Measurements from ENCODE around the gene SOS2. TPM values are rescaled to one million over a fixed set of nuclear protein-coding genes. Genes with fewer than 3 reads are reported as not detected.
A peak's percentile ranks its signal among the peaks of the same experiment; 100 is the strongest.

Gene SOS2
- total RNA-seq, 2 experiments from 2014 or later = 19.7 to 21.1 TPM

GRCh38 chr14:50139192-50139591 is 92.2 kb downstream of the SOS2 start:
- ChIA-PET CTCF (interaction anchor here (0.5 to 1.3 kb wide), 5 partner anchors 8 to 462 kb away, joined by 3 to 9 read pairs (median 3); no protein-coding TSS in a partner anchor), POLR2A (no interaction called here)
- H3K27ac Mint-ChIP-seq = no peak overlapping the region
- no peaks in the 10 kb centered on the region for H3K27me3 Mint-ChIP-seq
- H3K4me3 Mint-ChIP-seq = no peak overlapping the region
- DNase-seq = no peak
- no peaks in the 10 kb centered on the region for H3K36me3 Mint-ChIP-seq (ENCODE audit: low read depth)
- no peaks in the 10 kb centered on the region for H3K4me1 Mint-ChIP-seq
- H3K9me3 Mint-ChIP-seq = no peaks in the 10 kb centered on the region

GRCh38 chr14:50127802-50128201 is 103.6 kb downstream of the SOS2 start:
- Mint-ChIP-seq H3K27me3 (no peaks in the 10 kb centered on the region), H3K9me3 (peaks cover 6% of the 10 kb centered on the region), H3K4me3 (no peak overlapping the region), H3K27ac (no peak overlapping the region), H3K4me1 (peaks cover 5% of the 10 kb centered on the region), H3K36me3 (ENCODE audit: low read depth) (peaks cover 31% of the 10 kb centered on the region)
- no peak for DNase-seq
- ChIA-PET POLR2A (no interaction called here), CTCF (interaction anchor here (0.7 to 1.8 kb wide), 3 partner anchors 11 to 265 kb away, joined by 3 to 5 read pairs (median 4); partner anchors contain the start of gene VCPKMT)

- ChIA-PET CTCF (no interaction called here), POLR2A (no interaction called here)
- Mint-ChIP-seq H3K4me1 (peaks cover 2% of the 10 kb centered on the region), H3K27ac (no peak overlapping the region), H3K9me3 (no peaks in the 10 kb centered on the region), H3K4me3 (no peak overlapping the region), H3K36me3 (ENCODE audit: low read depth) (peaks cover 19% of the 10 kb centered on the region), H3K27me3 (no peaks in the 10 kb centered on the region)
- DNase-seq = no peak
These were observed 108.3 kb downstream of the SOS2 start for GRCh38 chr14:50123062-50123461.

- ChIA-PET CTCF (interaction anchor here (0.8 to 1.8 kb wide), 3 partner anchors 164 to 260 kb away, joined by 3 to 6 read pairs (median 3); no protein-coding TSS in a partner anchor), POLR2A (no interaction called here)
- Mint-ChIP-seq H3K4me3 (no peak overlapping the region), H3K4me1 (peaks cover 2% of the 10 kb centered on the region), H3K9me3 (no peaks in the 10 kb centered on the region), H3K27ac (no peak overlapping the region), H3K27me3 (no peaks in the 10 kb centered on the region), H3K36me3 (ENCODE audit: low read depth) (peaks cover 16% of the 10 kb centered on the region)
- DNase-seq = no peak
These were observed 109.1 kb downstream of the SOS2 start for GRCh38 chr14:50122291-50122690.

- no peak for DNase-seq
- peaks cover 16% of the 10 kb centered on the region for H3K36me3 Mint-ChIP-seq (ENCODE audit: low read depth)
- no peaks in the 10 kb centered on the region for H3K27me3 Mint-ChIP-seq
- H3K9me3 Mint-ChIP-seq = no peaks in the 10 kb centered on the region
- ChIA-PET CTCF (interaction anchor here (0.8 to 2.4 kb wide), 5 partner anchors 163 to 488 kb away, joined by 3 to 8 read pairs (median 4); partner anchors contain the start of gene NEMF), POLR2A (no interaction called here)
- H3K4me1 Mint-ChIP-seq = peaks cover 8% of the 10 kb centered on the region
- H3K27ac Mint-ChIP-seq = no peak overlapping the region
- no peak overlapping the region for H3K4me3 Mint-ChIP-seq
These were observed 109.9 kb downstream of the SOS2 start for GRCh38 chr14:50121486-50121885.

GRCh38 chr14:50117456-50117855 is 113.9 kb downstream of the SOS2 start:
- Mint-ChIP-seq H3K4me3 (no peak overlapping the region), H3K36me3 (ENCODE audit: low read depth) (peaks cover 25% of the 10 kb centered on the region), H3K4me1 (peaks cover 25% of the 10 kb centered on the region), H3K27me3 (no peaks in the 10 kb centered on the region), H3K9me3 (no peaks in the 10 kb centered on the region), H3K27ac (peak overlapping the region; percentile 31)
- CTCF ChIA-PET = interaction anchor here (0.6 to 2.1 kb wide), 3 partner anchors 10 to 256 kb away, joined by 5 to 18 read pairs (median 5); no protein-coding TSS in a partner anchor
- POLR2A ChIA-PET = interaction anchor here (0.6 kb wide), 1 partner anchor 229 kb away, joined by 4 read pairs; no protein-coding TSS in a partner anchor
- no peak for DNase-seq

GRCh38 chr14:50116966-50117365 is 114.4 kb downstream of the SOS2 start:
- ChIA-PET POLR2A (no interaction called here), CTCF (interaction anchor here (0.6 to 2.1 kb wide), 8 partner anchors 10 to 265 kb away, joined by 3 to 18 read pairs (median 5); partner anchors contain the start of gene NEMF)
- H3K4me1 Mint-ChIP-seq = peaks cover 28% of the 10 kb centered on the region
- peaks cover 29% of the 10 kb centered on the region for H3K36me3 Mint-ChIP-seq (ENCODE audit: low read depth)
- no peaks in the 10 kb centered on the region for H3K9me3 Mint-ChIP-seq
- no peaks in the 10 kb centered on the region for H3K27me3 Mint-ChIP-seq
- H3K4me3 Mint-ChIP-seq = peak overlapping the region; percentile 95
- H3K27ac Mint-ChIP-seq = peak overlapping the region; percentile 98
- DNase-seq = no peak

GRCh38 chr14:50116181-50116956 is 115.0 kb downstream of the SOS2 start, which contains the start of gene VCPKMT:
TSS of gene VCPKMT (minus strand) at chr14:50116572. CDS start at chr14:50116552, 20 bp downstream.
- Mint-ChIP-seq H3K27ac (peak within 1 kb of the TSS; percentile 98), H3K27me3 (no peaks in the 10 kb centered on the region), H3K36me3 (ENCODE audit: low read depth) (peaks cover 35% of the 10 kb centered on the region), H3K4me3 (peak within 1 kb of the TSS; percentile 95), H3K4me1 (peaks cover 28% of the 10 kb centered on the region), H3K9me3 (no peaks in the 10 kb centered on the region)
- CTCF ChIA-PET = interaction anchor here (0.6 to 2.1 kb wide), 8 partner anchors 9 to 264 kb away, joined by 3 to 18 read pairs (median 4); partner anchors contain the start of gene NEMF
- peak; percentile 96 for DNase-seq
- POLR2A ChIA-PET = interaction anchor here (0.9 kb wide), 1 partner anchor 262 kb away, joined by 3 read pairs; no protein-coding TSS in a partner anchor

GRCh38 chr14:50113381-50114035 is 117.9 kb downstream of the SOS2 start:
- no peaks in the 10 kb centered on the region for H3K27me3 Mint-ChIP-seq
- H3K9me3 Mint-ChIP-seq = no peaks in the 10 kb centered on the region
- ChIA-PET CTCF (interaction anchor here (0.9 to 2.4 kb wide), 5 partner anchors 17 to 260 kb away, joined by 3 to 17 read pairs (median 4); no protein-coding TSS in a partner anchor), POLR2A (interaction anchor here (1.1 kb wide), 1 partner anchor 262 kb away, joined by 6 read pairs; no protein-coding TSS in a partner anchor)
- peaks cover 48% of the 10 kb centered on the region for H3K36me3 Mint-ChIP-seq (ENCODE audit: low read depth)
- no peak overlapping the region for H3K27ac Mint-ChIP-seq
- H3K4me3 Mint-ChIP-seq = no peak overlapping the region
- DNase-seq = no peak
- peaks cover 35% of the 10 kb centered on the region for H3K4me1 Mint-ChIP-seq

- H3K36me3 Mint-ChIP-seq (ENCODE audit: low read depth) = peaks cover 40% of the 10 kb centered on the region
- POLR2A ChIA-PET = interaction anchor here (0.6 kb wide), 1 partner anchor 107 kb away, joined by 3 read pairs; no protein-coding TSS in a partner anchor
- no peaks in the 10 kb centered on the region for H3K9me3 Mint-ChIP-seq
- H3K4me1 Mint-ChIP-seq = peaks cover 22% of the 10 kb centered on the region
- CTCF ChIA-PET = no interaction called here
- H3K27me3 Mint-ChIP-seq = no peaks in the 10 kb centered on the region
- no peak for DNase-seq
- H3K27ac Mint-ChIP-seq = no peak overlapping the region
- no peak overlapping the region for H3K4me3 Mint-ChIP-seq
These were observed 120.9 kb downstream of the SOS2 start for GRCh38 chr14:50110323-50111037.

- POLR2A ChIA-PET = no interaction called here
- Mint-ChIP-seq H3K4me3 (no peak overlapping the region), H3K4me1 (peaks cover 22% of the 10 kb centered on the region), H3K36me3 (ENCODE audit: low read depth) (peaks cover 37% of the 10 kb centered on the region), H3K27ac (no peak overlapping the region), H3K9me3 (no peaks in the 10 kb centered on the region), H3K27me3 (no peaks in the 10 kb centered on the region)
- CTCF ChIA-PET = interaction anchor here (0.6 to 11.1 kb wide), 2 partner anchors 230 to 245 kb away, joined by 3 to 130 read pairs; no protein-coding TSS in a partner anchor
- DNase-seq = no peak
These were observed 122.0 kb downstream of the SOS2 start for GRCh38 chr14:50109342-50109741.

GRCh38 chr14:50107850-50108249 is 123.5 kb downstream of the SOS2 start:
- H3K27ac Mint-ChIP-seq = no peak overlapping the region
- ChIA-PET POLR2A (interaction anchor here (0.6 kb wide), 1 partner anchor 245 kb away, joined by 3 read pairs; no protein-coding TSS in a partner anchor), CTCF (interaction anchor here (0.6 to 11.1 kb wide), 4 partner anchors 9 to 253 kb away, joined by 3 to 130 read pairs (median 4); partner anchors contain the start of gene VCPKMT)
- no peaks in the 10 kb centered on the region for H3K9me3 Mint-ChIP-seq
- peaks cover 32% of the 10 kb centered on the region for H3K4me1 Mint-ChIP-seq
- H3K4me3 Mint-ChIP-seq = no peak overlapping the region
- H3K27me3 Mint-ChIP-seq = no peaks in the 10 kb centered on the region
- no peak for DNase-seq
- H3K36me3 Mint-ChIP-seq (ENCODE audit: low read depth) = peaks cover 36% of the 10 kb centered on the region

Data from activated CD4-positive, alpha-beta T cell treated with anti-CD3 and anti-CD28 coated beads, Interleukin-2, amount 10 ng/mL, durations not matched to agents 7 days and 5 days (primary cell).